Calu3 (cell line): Measurements from ENCODE around the gene CHD2. TPM values are rescaled to one million over a fixed set of nuclear protein-coding genes. Genes with fewer than 3 reads are reported as not detected.

Source experiments
- BruUV-seq: library from RNA; stranded (reverse); fragments of 400-500 nt; replicated peaks from 2 replicates; lab custom pipeline; 2021; lab: Mats Ljungman, UMichigan
- CTCF ChIA-PET: fragments of 300-600 bp; sonication (Branson Sonifier 250); formaldehyde crosslinking; loops from one replicate; lab custom pipeline; 2022; ENCODE audit warnings: antibody characterized with exemption; lab: Charles Lee
- DNase-seq: peaks from one replicate; pipeline ENCODE4 v3.0.0; 2022
- H3K27ac Mint-ChIP-seq: one replicate; pipeline ENCODE4 v1.8.0; 2022; ENCODE audit warnings: mixed read lengths; ENCODE audit not compliant: unreplicated experiment
- H3K27me3 Mint-ChIP-seq: one replicate; pipeline ENCODE4 v1.8.0; 2022; ENCODE audit warnings: mixed read lengths; ENCODE audit not compliant: unreplicated experiment
- H3K36me3 Mint-ChIP-seq: one replicate; pipeline ENCODE4 v1.8.0; 2022; ENCODE audit warnings: mild to moderate bottlenecking, moderate library complexity, mixed read lengths; ENCODE audit not compliant: insufficient read depth, unreplicated experiment
- H3K4me1 Mint-ChIP-seq: one replicate; pipeline ENCODE4 v1.8.0; 2022; ENCODE audit warnings: mild to moderate bottlenecking, low read depth, mixed read lengths; ENCODE audit not compliant: unreplicated experiment
- H3K4me3 Mint-ChIP-seq: one replicate; pipeline ENCODE4 v1.8.0; 2022; ENCODE audit warnings: mild to moderate bottlenecking, low read depth, moderate library complexity, mixed read lengths; ENCODE audit not compliant: unreplicated experiment
- H3K9me3 Mint-ChIP-seq: one replicate; pipeline ENCODE4 v1.8.0; 2022; ENCODE audit warnings: low read depth, mixed read lengths; ENCODE audit not compliant: unreplicated experiment
- CTCF ChIP-seq: fragments of 200-600 bp; IDR thresholded peaks from one replicate; pipeline ENCODE4 v1.8.0; 2022; ENCODE audit warnings: antibody characterized with exemption; ENCODE audit not compliant: unreplicated experiment
- intact Hi-C: fragments of 100-400 bp; cut with micrococcal nuclease; formaldehyde crosslinking; loops from one replicate; pipeline ENCODE4 v1.10.0; 2022; ENCODE audit not compliant: unreplicated experiment
- total RNA-seq: library from RNA; stranded (reverse); gene quantifications from 2 replicates; pipeline ENCODE4 v1.2.3, GENCODE V29; 2022

The CHD2 gene
- total RNA-seq, 1 experiment from 2014 or later: 140 TPM

GRCh38 chr15:93066834-93067648, 166.9 kb downstream of the CHD2 start:
- Mint-ChIP-seq H3K27me3 (peaks cover 77% of the 10 kb centered on the region), H3K4me1 (peaks cover 19% of the 10 kb centered on the region), H3K4me3 (no peak overlapping the region), H3K9me3 (no peaks in the 10 kb centered on the region), H3K36me3 (peaks cover under 1% of the 10 kb centered on the region), H3K27ac (no peak overlapping the region)
- CTCF ChIA-PET: interaction anchor here (0.9 to 1.0 kb wide), 2 partner anchors 83 to 1053 kb away, joined by 3 read pairs; no protein-coding TSS in a partner anchor
- intact Hi-C loops: no loop called here
- DNase-seq: no peak
- BruUV-seq: no TSS peak
- no peak for TF ChIP-seq CTCF

GRCh38 chr15:93067649-93068085, 167.5 kb downstream of the CHD2 start:
- TF ChIP-seq CTCF: no peak
- Mint-ChIP-seq H3K4me1 (peaks cover 18% of the 10 kb centered on the region), H3K9me3 (no peaks in the 10 kb centered on the region), H3K36me3 (peaks cover 7% of the 10 kb centered on the region), H3K27me3 (peaks cover 77% of the 10 kb centered on the region), H3K27ac (no peak overlapping the region), H3K4me3 (no peak overlapping the region)
- CTCF ChIA-PET: interaction anchor here (1.0 kb wide), 1 partner anchor 1053 kb away, joined by 3 read pairs; no protein-coding TSS in a partner anchor
- no TSS peak for BruUV-seq
- intact Hi-C loops: no loop called here
- DNase-seq: no peak

- Mint-ChIP-seq H3K27me3 (peaks cover 77% of the 10 kb centered on the region), H3K9me3 (no peaks in the 10 kb centered on the region), H3K36me3 (peaks cover 14% of the 10 kb centered on the region), H3K4me1 (peaks cover 18% of the 10 kb centered on the region), H3K4me3 (no peak overlapping the region), H3K27ac (no peak overlapping the region)
- CTCF ChIA-PET: no interaction called here
- TF ChIP-seq CTCF: no peak
- no TSS peak for BruUV-seq
- intact Hi-C loops: no loop called here
- no peak for DNase-seq
Observed at GRCh38 chr15:93068581-93069199, 168.6 kb downstream of the CHD2 start.

- H3K4me3 Mint-ChIP-seq: no peak overlapping the region
- CTCF ChIA-PET: no interaction called here
- intact Hi-C loops: no loop called here
- no peak overlapping the region for H3K27ac Mint-ChIP-seq
- no peaks in the 10 kb centered on the region for H3K9me3 Mint-ChIP-seq
- no peak for DNase-seq
- peaks cover 84% of the 10 kb centered on the region for H3K27me3 Mint-ChIP-seq
- BruUV-seq: no TSS peak
- H3K4me1 Mint-ChIP-seq: peaks cover 21% of the 10 kb centered on the region
- no peak for TF ChIP-seq CTCF
- peaks cover 16% of the 10 kb centered on the region for H3K36me3 Mint-ChIP-seq
Observed at GRCh38 chr15:93070132-93070531, 170.0 kb downstream of the CHD2 start.
